ENCODE data around the gene BLMH.

The BLMH gene

DNA sequence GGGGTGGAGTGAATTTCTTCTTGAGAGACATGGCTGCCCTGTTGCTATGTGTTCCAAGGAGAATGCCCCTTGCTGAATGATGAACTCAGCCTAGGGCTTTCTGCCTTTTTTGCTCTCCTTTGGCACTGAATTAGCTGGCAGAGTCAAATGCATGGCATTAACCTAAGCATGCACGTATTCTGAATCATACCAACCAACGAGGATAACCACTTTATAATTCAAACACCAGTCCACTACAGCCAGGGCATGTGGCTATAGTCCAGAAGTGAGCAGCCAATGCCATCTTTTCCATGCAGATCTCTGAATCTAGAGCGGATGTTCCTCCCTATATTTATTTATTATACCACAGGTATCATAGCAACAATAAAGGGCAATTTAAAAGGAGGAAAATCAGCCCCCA lies 26.4 kb upstream of the BLMH start:
- TF ChIP-seq YY1 (IDR thresholded peaks at IDR 0.05; ENCODE audit: insufficient read depth, insufficient read length) (no peak), ZNF274 (IDR thresholded peaks at IDR 0.05; ENCODE audit: low read depth, low read length) (no peak), SUZ12 (IDR thresholded peaks at IDR 0.05; ENCODE audit: extremely low read depth, insufficient read depth, insufficient read length) (no peak)
- H3K36me3 ChIP-seq (ENCODE audit: insufficient read depth, insufficient read length, low read length), result no peaks in the 10 kb centered on the region
- H3K9ac ChIP-seq (ENCODE audit: insufficient read length, low read depth), result no peak overlapping the region
- H3K4me1 ChIP-seq (ENCODE audit: insufficient read depth, insufficient read length), result no peaks in the 10 kb centered on the region
- H3K27me3 ChIP-seq (ENCODE audit: insufficient read depth, insufficient read length), result no peaks in the 10 kb centered on the region
- DNase-seq (ENCODE audit: low read depth, low spot score), result no peak
- no peaks in the 10 kb centered on the region for H3K9me3 ChIP-seq (ENCODE audit: insufficient read depth, low read length)
- no peak overlapping the region for H3K4me3 ChIP-seq (ENCODE audit: insufficient read length, low read depth)

DNA sequence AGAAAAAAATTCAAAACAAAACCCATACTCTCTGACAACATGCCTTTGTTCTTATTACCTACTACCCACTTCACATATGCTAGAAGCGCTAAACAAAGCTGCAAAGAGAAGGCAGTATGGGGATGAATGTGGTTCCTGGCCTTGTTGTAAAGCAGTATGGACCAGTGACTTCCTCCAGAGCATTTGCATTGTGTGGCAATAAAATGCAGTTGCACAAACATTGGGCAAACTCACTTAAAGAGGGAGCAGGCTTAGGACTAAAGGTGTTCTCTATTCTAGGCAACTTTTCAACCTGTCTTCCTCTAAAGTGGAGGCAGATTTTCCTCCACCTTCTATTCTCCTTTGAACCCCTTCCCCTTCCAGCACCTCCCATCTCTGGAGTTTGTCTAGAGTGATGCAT lies 25.0 kb upstream of the BLMH start:
- H3K9ac ChIP-seq (ENCODE audit: insufficient read length, low read depth), result no peak overlapping the region
- no peaks in the 10 kb centered on the region for H3K9me3 ChIP-seq (ENCODE audit: insufficient read depth, low read length)
- TF ChIP-seq SUZ12 (IDR thresholded peaks at IDR 0.05; ENCODE audit: extremely low read depth, insufficient read depth, insufficient read length), result no peak
- no peak for TF ChIP-seq ZNF274 (IDR thresholded peaks at IDR 0.05; ENCODE audit: low read depth, low read length)
- TF ChIP-seq YY1 (IDR thresholded peaks at IDR 0.05; ENCODE audit: insufficient read depth, insufficient read length), result no peak
- no peak for DNase-seq (ENCODE audit: low read depth, low spot score)
- H3K4me1 ChIP-seq (ENCODE audit: insufficient read depth, insufficient read length), result no peaks in the 10 kb centered on the region
- H3K4me3 ChIP-seq (ENCODE audit: insufficient read length, low read depth), result no peak overlapping the region
- H3K36me3 ChIP-seq (ENCODE audit: insufficient read depth, insufficient read length, low read length), result no peaks in the 10 kb centered on the region
- no peaks in the 10 kb centered on the region for H3K27me3 ChIP-seq (ENCODE audit: insufficient read depth, insufficient read length)

DNA sequence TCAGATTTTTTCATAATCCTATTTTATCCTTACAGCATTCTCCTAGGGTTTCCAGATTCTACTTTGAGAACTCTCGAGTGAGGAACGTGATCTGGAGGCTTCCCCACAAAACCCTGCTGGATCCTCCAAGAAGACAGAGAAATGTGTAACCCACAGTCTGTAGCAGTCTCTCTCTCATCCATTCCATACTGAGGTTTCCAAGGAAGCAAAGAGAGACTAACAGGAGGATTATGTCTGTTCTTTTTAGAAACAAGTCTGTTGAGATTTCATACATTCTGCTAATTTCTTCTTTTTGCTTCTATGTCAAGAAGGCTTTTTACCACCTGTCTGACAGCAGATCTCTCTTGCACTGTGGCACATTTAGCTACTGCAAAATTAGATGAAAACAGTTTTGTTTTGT lies 23.4 kb upstream of the BLMH start:
- no peak overlapping the region for H3K9ac ChIP-seq (ENCODE audit: insufficient read length, low read depth)

DNA sequence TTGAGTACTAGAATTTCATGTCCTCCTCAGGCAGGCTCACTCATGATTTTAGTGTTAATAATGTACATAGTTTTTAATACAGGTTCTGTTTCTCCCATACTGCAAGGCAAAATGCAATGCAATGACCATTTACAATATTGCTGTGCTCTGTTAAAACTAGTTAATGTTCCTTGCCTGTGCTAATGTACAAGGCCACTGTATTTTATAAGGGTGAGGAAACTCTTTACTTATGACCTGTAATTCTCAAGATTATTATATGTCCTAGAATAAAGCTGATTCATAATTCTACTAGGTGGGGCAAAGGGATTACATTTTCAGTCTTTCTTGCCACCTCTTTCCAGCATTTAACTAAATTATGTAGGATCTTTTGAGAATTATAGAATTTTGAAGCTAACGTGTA lies 22.7 kb upstream of the BLMH start:
- H3K4me3 ChIP-seq (ENCODE audit: insufficient read length, low read depth), result no peak overlapping the region
- no peaks in the 10 kb centered on the region for H3K4me1 ChIP-seq (ENCODE audit: insufficient read depth, insufficient read length)
- H3K36me3 ChIP-seq (ENCODE audit: insufficient read depth, insufficient read length, low read length), result no peaks in the 10 kb centered on the region
- no peaks in the 10 kb centered on the region for H3K9me3 ChIP-seq (ENCODE audit: insufficient read depth, low read length)
- no peak overlapping the region for H3K9ac ChIP-seq (ENCODE audit: insufficient read length, low read depth)
- DNase-seq (ENCODE audit: low read depth, low spot score), result no peak
- TF ChIP-seq ZNF274 (IDR thresholded peaks at IDR 0.05; ENCODE audit: low read depth, low read length), result no peak
- no peak for TF ChIP-seq YY1 (IDR thresholded peaks at IDR 0.05; ENCODE audit: insufficient read depth, insufficient read length)
- TF ChIP-seq SUZ12 (IDR thresholded peaks at IDR 0.05; ENCODE audit: extremely low read depth, insufficient read depth, insufficient read length), result no peak
- H3K27me3 ChIP-seq (ENCODE audit: insufficient read depth, insufficient read length), result no peaks in the 10 kb centered on the region

More for the DNA sequence above, 23.4 kb upstream of the BLMH start:
- DNase-seq (ENCODE audit: low read depth, low spot score), result no peak
- Histone ChIP-seq H3K27me3 (ENCODE audit: insufficient read depth, insufficient read length) (no peaks in the 10 kb centered on the region), H3K36me3 (ENCODE audit: insufficient read depth, insufficient read length, low read length) (no peaks in the 10 kb centered on the region), H3K9me3 (ENCODE audit: insufficient read depth, low read length) (no peaks in the 10 kb centered on the region), H3K4me1 (ENCODE audit: insufficient read depth, insufficient read length) (no peaks in the 10 kb centered on the region), H3K4me3 (ENCODE audit: insufficient read length, low read depth) (no peak overlapping the region)
- no peak for TF ChIP-seq YY1 (IDR thresholded peaks at IDR 0.05; ENCODE audit: insufficient read depth, insufficient read length)
- TF ChIP-seq ZNF274 (IDR thresholded peaks at IDR 0.05; ENCODE audit: low read depth, low read length), result no peak
- no peak for TF ChIP-seq SUZ12 (IDR thresholded peaks at IDR 0.05; ENCODE audit: extremely low read depth, insufficient read depth, insufficient read length)

DNA sequence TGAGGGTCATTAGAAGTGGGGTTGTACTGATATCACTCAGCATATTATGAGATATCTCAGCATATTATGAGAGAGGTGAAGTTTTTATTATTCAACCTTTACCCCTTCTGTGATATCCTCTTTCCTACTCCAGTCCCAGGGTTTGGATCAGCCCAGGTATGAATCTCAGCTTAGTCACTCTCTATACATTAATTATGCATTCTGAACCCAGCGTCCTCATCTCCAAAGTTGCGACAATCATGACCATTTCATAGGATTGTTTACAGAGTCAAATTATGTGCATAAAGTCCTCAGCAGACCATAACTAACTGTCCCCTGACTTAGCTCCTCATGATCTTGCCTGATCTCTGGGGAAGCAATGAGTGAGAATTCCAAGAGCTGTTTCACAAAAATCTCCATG lies 20.5 kb upstream of the BLMH start:
- no peak overlapping the region for H3K4me3 ChIP-seq (ENCODE audit: insufficient read length, low read depth)
- no peaks in the 10 kb centered on the region for H3K4me1 ChIP-seq (ENCODE audit: insufficient read depth, insufficient read length)
- no peaks in the 10 kb centered on the region for H3K27me3 ChIP-seq (ENCODE audit: insufficient read depth, insufficient read length)
- DNase-seq (ENCODE audit: low read depth, low spot score), result no peak
- TF ChIP-seq SUZ12 (IDR thresholded peaks at IDR 0.05; ENCODE audit: extremely low read depth, insufficient read depth, insufficient read length), result no peak
- H3K9ac ChIP-seq (ENCODE audit: insufficient read length, low read depth), result no peak overlapping the region
- no peaks in the 10 kb centered on the region for H3K36me3 ChIP-seq (ENCODE audit: insufficient read depth, insufficient read length, low read length)
- H3K9me3 ChIP-seq (ENCODE audit: insufficient read depth, low read length), result no peaks in the 10 kb centered on the region

DNA sequence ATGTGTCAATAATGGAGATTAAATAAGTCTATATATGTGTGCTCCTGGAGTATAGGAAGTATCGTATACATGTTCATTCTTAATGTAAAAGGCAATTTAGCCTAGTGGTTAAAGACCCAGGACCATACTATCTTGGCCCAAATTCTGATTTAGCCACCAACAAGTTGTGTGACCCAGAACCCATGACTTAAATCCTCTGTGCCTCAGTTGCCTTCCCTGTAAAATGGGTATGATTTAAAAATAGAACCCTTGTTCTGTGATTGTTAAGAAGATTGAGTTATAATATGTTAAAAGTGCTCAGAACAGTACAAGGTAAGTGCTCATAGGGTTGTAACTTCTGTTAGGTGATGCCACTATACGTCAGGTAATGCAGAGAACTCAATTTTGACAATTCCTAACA lies 18.8 kb upstream of the BLMH start:
- no peak overlapping the region for H3K9ac ChIP-seq (ENCODE audit: insufficient read length, low read depth)
- no peak overlapping the region for H3K4me3 ChIP-seq (ENCODE audit: insufficient read length, low read depth)
- H3K9me3 ChIP-seq (ENCODE audit: insufficient read depth, low read length), result no peaks in the 10 kb centered on the region
- DNase-seq (ENCODE audit: low read depth, low spot score), result no peak
- no peaks in the 10 kb centered on the region for H3K27me3 ChIP-seq (ENCODE audit: insufficient read depth, insufficient read length)
- H3K4me1 ChIP-seq (ENCODE audit: insufficient read depth, insufficient read length), result no peaks in the 10 kb centered on the region
- TF ChIP-seq YY1 (IDR thresholded peaks at IDR 0.05; ENCODE audit: insufficient read depth, insufficient read length), result no peak
- no peak for TF ChIP-seq SUZ12 (IDR thresholded peaks at IDR 0.05; ENCODE audit: extremely low read depth, insufficient read depth, insufficient read length)
- no peak for TF ChIP-seq ZNF274 (IDR thresholded peaks at IDR 0.05; ENCODE audit: low read depth, low read length)
- H3K36me3 ChIP-seq (ENCODE audit: insufficient read depth, insufficient read length, low read length), result no peaks in the 10 kb centered on the region

DNA sequence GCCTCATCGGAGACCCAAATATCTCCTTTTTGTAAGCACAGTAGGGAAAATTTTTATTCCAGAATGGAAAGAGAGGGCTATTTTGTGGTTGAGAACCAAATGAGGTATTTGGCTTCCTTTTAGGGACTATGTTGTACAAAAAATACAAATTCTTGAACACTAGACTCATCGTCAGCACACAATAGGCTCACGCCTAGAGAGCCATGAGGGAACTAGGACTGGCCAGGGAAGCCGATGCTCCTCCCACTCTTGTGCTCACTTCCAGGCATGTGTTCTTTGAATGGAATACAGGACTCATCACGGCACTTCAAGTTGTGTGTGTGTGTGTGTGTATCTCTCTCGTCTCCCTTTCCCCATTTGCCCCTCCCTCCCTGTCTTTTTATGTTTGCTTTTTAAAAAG lies 17.8 kb upstream of the BLMH start:
- H3K27me3 ChIP-seq (ENCODE audit: insufficient read depth, insufficient read length), result no peaks in the 10 kb centered on the region
- H3K36me3 ChIP-seq (ENCODE audit: insufficient read depth, insufficient read length, low read length), result no peaks in the 10 kb centered on the region
- no peaks in the 10 kb centered on the region for H3K4me1 ChIP-seq (ENCODE audit: insufficient read depth, insufficient read length)
- H3K4me3 ChIP-seq (ENCODE audit: insufficient read length, low read depth), result no peak overlapping the region
- no peak overlapping the region for H3K9ac ChIP-seq (ENCODE audit: insufficient read length, low read depth)
- H3K9me3 ChIP-seq (ENCODE audit: insufficient read depth, low read length), result no peaks in the 10 kb centered on the region
- no peak for DNase-seq (ENCODE audit: low read depth, low spot score)
- TF ChIP-seq YY1 (IDR thresholded peaks at IDR 0.05; ENCODE audit: insufficient read depth, insufficient read length) (no peak), SUZ12 (IDR thresholded peaks at IDR 0.05; ENCODE audit: extremely low read depth, insufficient read depth, insufficient read length) (no peak), ZNF274 (IDR thresholded peaks at IDR 0.05; ENCODE audit: low read depth, low read length) (no peak)

DNA sequence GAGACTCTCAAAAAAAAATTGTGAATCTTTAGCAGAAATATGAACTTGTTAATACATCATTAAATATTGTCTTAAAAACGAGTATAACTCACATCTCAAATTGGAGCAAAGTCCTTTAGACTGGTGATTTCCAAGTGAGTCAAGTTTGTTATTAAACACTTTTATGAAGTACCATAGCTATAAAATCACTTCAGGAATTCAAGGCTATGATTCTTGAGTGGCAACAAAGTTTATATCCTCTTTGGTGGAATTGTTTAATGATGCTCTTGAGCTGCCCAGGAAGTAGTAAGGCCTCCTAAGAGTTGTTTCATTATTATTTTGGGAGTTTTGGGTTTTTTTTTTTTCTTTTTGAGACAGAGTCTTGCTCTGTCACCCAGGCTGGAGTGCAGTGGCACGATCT lies 16.7 kb upstream of the BLMH start:
- Histone ChIP-seq H3K4me3 (ENCODE audit: insufficient read length, low read depth) (no peak overlapping the region), H3K27me3 (ENCODE audit: insufficient read depth, insufficient read length) (no peaks in the 10 kb centered on the region), H3K9ac (ENCODE audit: insufficient read length, low read depth) (no peak overlapping the region), H3K36me3 (ENCODE audit: insufficient read depth, insufficient read length, low read length) (no peaks in the 10 kb centered on the region), H3K4me1 (ENCODE audit: insufficient read depth, insufficient read length) (no peaks in the 10 kb centered on the region), H3K9me3 (ENCODE audit: insufficient read depth, low read length) (no peaks in the 10 kb centered on the region)
- no peak for TF ChIP-seq ZNF274 (IDR thresholded peaks at IDR 0.05; ENCODE audit: low read depth, low read length)
- TF ChIP-seq YY1 (IDR thresholded peaks at IDR 0.05; ENCODE audit: insufficient read depth, insufficient read length), result no peak
- TF ChIP-seq SUZ12 (IDR thresholded peaks at IDR 0.05; ENCODE audit: extremely low read depth, insufficient read depth, insufficient read length), result no peak
- no peak for DNase-seq (ENCODE audit: low read depth, low spot score)

Data from NT2/D1 (cell line).